ENCODE data around the gene PDE10A. TPM values are rescaled to one million over a fixed set of nuclear protein-coding genes. Genes with fewer than 3 reads are reported as not detected.

Gene PDE10A
- total RNA-seq, 1 experiment from 2014 or later: 0.31 TPM

DNA sequence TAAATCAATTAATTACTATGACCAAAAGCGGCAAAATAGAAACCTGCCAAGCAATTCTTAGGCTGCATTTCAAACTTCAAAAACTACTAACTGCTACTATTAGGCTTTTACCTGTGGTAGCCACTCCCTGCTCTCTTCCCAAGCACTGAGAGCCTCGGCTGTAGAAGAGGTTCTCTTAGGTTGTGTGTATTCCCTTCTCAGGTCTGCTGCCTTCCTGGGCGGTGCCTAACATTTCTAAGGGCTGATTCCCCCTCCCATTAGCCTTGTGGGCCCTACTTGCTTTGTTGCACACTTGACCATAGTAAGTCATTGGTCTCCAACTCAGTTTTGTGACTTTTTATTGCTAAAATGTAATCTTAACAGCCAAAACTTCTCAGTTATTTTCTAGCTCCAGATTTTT, 207.6 kb downstream of the PDE10A start:
- H3K79me2 ChIP-seq (ENCODE audit: insufficient read depth, low read length): no peaks in the 10 kb centered on the region
- no peak overlapping the region for H4K5ac ChIP-seq (ENCODE audit: insufficient read length, low read depth, low read length)
- no peaks in the 10 kb centered on the region for H3K9me3 ChIP-seq (ENCODE audit: control insufficient read depth, low read depth, low read length)
- H2AFZ ChIP-seq (ENCODE audit: low read length): no peak overlapping the region
- H3K9ac ChIP-seq (ENCODE audit: extremely low read depth, insufficient read length, low read length): no peak overlapping the region
- H3K79me1 ChIP-seq (ENCODE audit: insufficient read depth, low read depth, low read length, poor library complexity, severe bottlenecking): no peaks in the 10 kb centered on the region
- no peaks in the 10 kb centered on the region for H3K4me1 ChIP-seq (ENCODE audit: insufficient read depth, low read length)
- DNase-seq: no peak
- H3K4ac ChIP-seq (ENCODE audit: low read depth, low read length): no peak overlapping the region
- Mint-ChIP-seq H3K27me3 (ENCODE audit: low read depth) (peaks cover 55% of the 10 kb centered on the region), H3K9me3 (no peaks in the 10 kb centered on the region; a peak in 2 of 5 replicates), H3K4me1 (peaks cover 10 to 15% of the 10 kb centered on the region in 2 experiments), H3K27ac (no peak overlapping the region), H3K4me3 (no peak overlapping the region), H3K36me3 (ENCODE audit: insufficient read depth in 1 of 3, low read depth in 3 of 3) (no peaks in the 10 kb centered on the region)
- H3K27ac ChIP-seq (ENCODE audit: insufficient read length, low read depth, low read length): no peak overlapping the region
- no peak overlapping the region for H3K4me2 ChIP-seq (ENCODE audit: insufficient read depth, insufficient read length, low read length)
- TF ChIP-seq CTCF (conservative IDR thresholded peaks at IDR 0.05): no peak
- H2BK20ac ChIP-seq (ENCODE audit: low read depth, low read length, poor library complexity, severe bottlenecking): no peak overlapping the region
- H2BK120ac ChIP-seq (ENCODE audit: low read depth, low read length, poor library complexity, severe bottlenecking): no peak overlapping the region
- no peak overlapping the region for H3K14ac ChIP-seq (ENCODE audit: insufficient read depth, low read length)
- no peak overlapping the region for H4K8ac ChIP-seq (replicated peaks; ENCODE audit: insufficient read length, low read depth, low read length)
- no peak overlapping the region for H4K91ac ChIP-seq (ENCODE audit: insufficient read length, low read depth, low read length)
- H2BK5ac ChIP-seq (ENCODE audit: insufficient read length, low read length): no peak overlapping the region
- H4K20me1 ChIP-seq (ENCODE audit: control insufficient read depth, insufficient read depth, insufficient read length): no peaks in the 10 kb centered on the region
- no peaks in the 10 kb centered on the region; the same call in 1 of the 2 replicates for H3K27me3 ChIP-seq (ENCODE audit: insufficient read depth, low read length)
- H2BK15ac ChIP-seq (ENCODE audit: low read depth, low read length): no peak overlapping the region
- H2BK12ac ChIP-seq (ENCODE audit: insufficient read length, low read depth, low read length): no peak overlapping the region
- H3T11ph ChIP-seq (ENCODE audit: low read length): no peak overlapping the region
- no peaks in the 10 kb centered on the region for H3K23me2 ChIP-seq (ENCODE audit: insufficient read length, low read depth, low read length, poor library complexity, severe bottlenecking)
- H3K18ac ChIP-seq (ENCODE audit: insufficient read length, low read depth, low read length): no peak overlapping the region
- no peak overlapping the region for H3K56ac ChIP-seq (ENCODE audit: insufficient read length, low read depth, low read length)
- no peak overlapping the region for H3K23ac ChIP-seq (ENCODE audit: insufficient read length, low read depth, low read length)
- H2AK5ac ChIP-seq (ENCODE audit: insufficient read length, low read length): no peak overlapping the region
- WGBS (ENCODE audit: extremely low coverage, insufficient read length, low lambda C conversion rate): no CpG with 5 or more reads among the region's 3 CpGs

Measured in H9 (cell line).